ENCODE data around the gene SPDYE5.

SPDYE5 gene

DNA sequence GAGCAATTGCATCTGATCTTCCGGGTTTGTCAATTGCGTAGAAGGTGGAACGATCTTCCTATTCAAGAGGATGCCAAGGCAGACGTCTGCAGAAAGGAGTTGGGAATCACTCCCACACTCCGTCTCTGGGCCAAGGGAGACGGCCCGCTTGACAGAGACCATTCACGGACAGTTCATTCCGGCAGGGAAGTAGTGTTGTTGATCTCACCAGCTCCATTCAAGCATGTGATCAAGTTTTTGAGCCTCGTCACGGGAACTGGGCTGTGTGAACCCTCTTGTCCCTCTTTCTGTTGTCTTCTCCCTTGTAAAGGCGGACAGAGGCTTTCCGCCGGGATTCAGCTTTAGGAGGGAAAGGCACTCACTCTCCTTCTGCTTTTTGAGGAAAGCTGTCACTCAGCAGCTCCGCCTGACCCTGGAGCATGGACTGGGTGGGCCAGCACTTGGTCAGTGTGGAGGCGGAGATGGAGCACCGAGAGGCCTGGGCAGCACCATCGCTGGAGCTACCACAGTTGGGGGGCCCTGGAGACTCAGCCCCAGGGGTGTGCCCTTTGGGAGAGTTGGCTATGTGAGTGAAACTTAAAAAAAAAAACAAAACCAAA lies 44.9 kb downstream of the SPDYE5 start:
- DNase-seq: peak in 1 of 51 donors; percentile 6

GRCh38 chr7:75537731-75538130 lies 45.6 kb downstream of the SPDYE5 start:
- DNase-seq: no peak

DNA sequence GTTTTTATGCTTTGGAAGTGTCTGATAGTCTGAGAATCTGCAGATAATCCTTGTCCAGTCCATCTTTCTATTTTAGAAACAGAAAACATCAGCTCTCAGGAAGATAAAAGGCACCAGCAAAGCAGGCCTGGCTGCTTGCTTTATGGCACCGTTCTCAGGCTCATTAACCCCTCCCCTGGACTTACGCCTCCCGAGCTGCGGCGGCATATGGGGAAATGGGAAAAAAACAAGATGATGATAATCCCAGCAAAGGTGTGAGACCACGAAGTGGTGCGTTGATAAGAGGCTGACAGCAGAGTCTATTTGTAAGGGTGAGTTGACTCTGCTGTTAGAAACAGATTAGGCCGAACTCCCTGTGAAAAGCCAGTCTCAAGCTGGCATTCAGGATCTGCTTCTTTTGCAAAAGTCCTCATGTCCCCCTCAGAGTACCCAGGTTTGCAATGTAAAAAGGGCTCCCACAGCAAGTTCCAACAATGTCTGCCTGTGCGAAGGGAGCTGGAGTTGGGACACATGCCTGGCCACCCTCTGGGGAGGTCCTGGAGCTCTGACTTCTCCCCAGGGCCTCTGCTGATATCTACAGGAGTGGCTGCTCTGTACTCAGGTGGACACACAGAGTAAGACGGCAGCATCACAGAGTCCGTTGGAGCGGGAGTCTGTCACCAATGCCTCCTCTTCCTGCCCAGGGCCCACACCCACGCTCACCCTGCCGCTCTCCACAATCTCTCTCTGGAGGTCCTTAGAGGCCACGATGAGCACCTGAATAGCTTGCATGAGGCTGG lies 54.3 kb downstream of the SPDYE5 start:
- no peak for DNase-seq

Measured in hypothalamus (tissue), 51 donors.